ENCODE results near the gene TPM1. TPM values are rescaled to one million over a fixed set of nuclear protein-coding genes. Genes with fewer than 3 reads are reported as not detected.

The TPM1 gene
- total and polyA plus RNA-seq, 2 of the 4 experiments (the other 2 are of a cell fraction), result 661 to 1,623 TPM

- no peak overlapping the region for H3K9ac ChIP-seq (ENCODE audit: low read depth, low read length)
- H3K4me3 ChIP-seq (ENCODE audit: insufficient read depth, low read depth, low read length), result no peak overlapping the region
- H3K36me3 ChIP-seq (ENCODE audit: control insufficient read depth, insufficient read depth, low read length), result no peaks in the 10 kb centered on the region
- H3K56ac ChIP-seq (ENCODE audit: extremely low read depth, insufficient read depth, low read length), result no peak overlapping the region
- peak overlapping the region; percentile 67; the same call in 1 of the 2 replicates for H3K23ac ChIP-seq (ENCODE audit: low read depth, low read length)
- H2BK20ac ChIP-seq (ENCODE audit: low read depth, low read length), result peak overlapping the region; percentile 43
- H3K79me1 ChIP-seq (ENCODE audit: low read depth in 1 of 2, low read length in 2 of 2), result peaks cover 0 to 3% of the 10 kb centered on the region in 2 experiments; a peak in 1 of 4 replicates
- intact Hi-C loops (cut with micrococcal nuclease), result no loop called here
- no peaks in the 10 kb centered on the region for H4K20me1 ChIP-seq (ENCODE audit: insufficient read depth, low read length)
- ATAC-seq (ENCODE audit: low read depth) (no peak), DNase-seq (peak; percentile 36)
- peak overlapping the region; percentile 45; the same call in 1 of the 3 replicates for H2BK15ac ChIP-seq (ENCODE audit: low read depth, low read length)
- BruUV-seq (replicated peaks), result no TSS peak
- in situ Hi-C loops (cut with MboI; ENCODE audit: low sequenced_read_pairs), result no loop called here
- H2BK120ac ChIP-seq (ENCODE audit: low read depth, low read length), result peak overlapping the region; percentile 96
- peak overlapping the region; percentile 28; the same call in 1 of the 2 replicates for H3K4ac ChIP-seq (ENCODE audit: low read depth, low read length)
- H3K9me3 ChIP-seq (ENCODE audit: control insufficient read depth, insufficient read depth, low read length), result peaks cover 6% of the 10 kb centered on the region
- ChIA-PET POLR2A (ENCODE audit: unreplicated experiment) (interaction anchor here (0.6 kb wide), 1 partner anchor 83 kb away, joined by 3 read pairs; no protein-coding TSS in a partner anchor), CTCF (interaction anchor here (0.5 to 0.6 kb wide), 2 partner anchors 149 to 322 kb away, joined by 3 to 7 read pairs; no protein-coding TSS in a partner anchor)
- H3K4me1 ChIP-seq (ENCODE audit: control insufficient read depth, insufficient read depth, low read length), result peaks cover 12% of the 10 kb centered on the region
- dilution Hi-C loops (cut with HindIII; ENCODE audit: low sequenced_read_pairs, unreplicated experiment), result no loop called here
- peak overlapping the region; percentile 72; the same call in 1 of the 2 replicates for H3K14ac ChIP-seq (replicated peaks; ENCODE audit: low read depth, low read length)
- H3K27ac ChIP-seq (ENCODE audit: insufficient read depth, low read length), result no peak overlapping the region
- H2AK5ac ChIP-seq (ENCODE audit: low read depth, low read length), result no peak overlapping the region
- TF ChIP-seq NFE2L2 (IDR thresholded peaks at IDR 0.05; ENCODE audit: low read depth, low read length) (peak; percentile 57; the same call in 1 of the 2 replicates), CHD1 (IDR thresholded peaks at IDR 0.05; ENCODE audit: low read depth, low read length) (no peak)
- WGBS, 2 experiments (ENCODE audit: extremely low coverage in 2 of 2, insufficient read length in 1 of 2), result no CpG with 5 or more reads among the region's 3 CpGs
- peak overlapping the region in 1 of 2 experiments; percentile 76; a peak in 2 of 4 replicates for H4K8ac ChIP-seq (ENCODE audit: low read depth in 2 of 2, low read length in 2 of 2)
- peaks cover 10% of the 10 kb centered on the region for H3K9me1 ChIP-seq (ENCODE audit: insufficient read depth, low read length)
- H2BK5ac ChIP-seq (ENCODE audit: low read depth, low read length, poor library complexity, severe bottlenecking), result peak overlapping the region; percentile 53
- H3K27me3 ChIP-seq (ENCODE audit: control insufficient read depth, insufficient read depth, low read length), result no peaks in the 10 kb centered on the region
- H2AFZ ChIP-seq (replicated peaks; ENCODE audit: low read length, poor library complexity), result no peak overlapping the region
- no peak overlapping the region for H4K91ac ChIP-seq (ENCODE audit: insufficient read depth, low read depth, low read length)
- no peak overlapping the region for H3K4me2 ChIP-seq (ENCODE audit: low read depth, low read length)
- H3K18ac ChIP-seq (ENCODE audit: low read depth, low read length), result peak overlapping the region; percentile 66; the same call in 1 of the 2 replicates
- no peak overlapping the region for H2AK9ac ChIP-seq (replicated peaks; ENCODE audit: low read depth, low read length, poor library complexity)
- H4K5ac ChIP-seq (ENCODE audit: low read depth, low read length), result no peak overlapping the region
These were observed 70.3 kb downstream of the TPM1 start for GRCh38 chr15:63112871-63113270.
